DND-41 (cell line): ENCODE data around the gene FHIT.
"Not testable (repeated sequence)": the region's sequence is repeated elsewhere in the genome, so short reads cannot be mapped to it uniquely, and the experiment has no call there.

Experiments used
- ATAC-seq: fragments of 200-7000 bp; cut with Tn5 transposase; 3 replicates; pipeline ENCODE4 v1.9.1; 2021; ENCODE audit warnings: low read depth; ENCODE audit not compliant: insufficient read depth
- DNase-seq: peaks from one replicate; pipeline ENCODE4 v3.0.0-alpha.2; 2020
- H2AFZ ChIP-seq: 2 replicates; pipeline ENCODE4 v1.6.0; 2012; ENCODE audit warnings: low read depth, low read length
- H3K27ac ChIP-seq: 2 replicates; pipeline ENCODE4 v1.5.1; 2012; ENCODE audit warnings: low read length, inconsistent platforms
- H3K27me3 ChIP-seq: fragments of 200-600 bp; sonication (generic); 2 replicates; pipeline ENCODE4 v1.6.0; 2012; ENCODE audit warnings: low read length, mild to moderate bottlenecking, inconsistent platforms; ENCODE audit not compliant: insufficient read depth, poor library complexity
- H3K36me3 ChIP-seq: 2 replicates; pipeline ENCODE4 v1.5.1; 2012; ENCODE audit warnings: low read length, inconsistent platforms; ENCODE audit not compliant: insufficient read depth
- H3K4me1 ChIP-seq: 2 replicates; pipeline ENCODE4 v1.5.1; 2012; ENCODE audit warnings: mild to moderate bottlenecking, low read length; ENCODE audit not compliant: insufficient read depth
- H3K4me2 ChIP-seq: 2 replicates; pipeline ENCODE4 v1.6.0; 2012; ENCODE audit warnings: mild to moderate bottlenecking, moderate library complexity, low read length, inconsistent platforms; ENCODE audit not compliant: insufficient read depth
- H3K4me3 ChIP-seq, 2 experiments: fragments of 200-600 bp in 1 of 2; shearing (Covaris generic) in 1 of 2; 2 replicates each; pipeline ENCODE4 v1.5.1; 2012 to 2016; ENCODE audit warnings: inconsistent platforms in 2 of 2, low read length in 2 of 2, mild to moderate bottlenecking in 2 of 2, low read depth in 1 of 2, moderate library complexity in 1 of 2
- H3K79me2 ChIP-seq: 2 replicates; pipeline ENCODE4 v1.6.0; 2012; ENCODE audit warnings: low read length, inconsistent platforms; ENCODE audit not compliant: insufficient read depth
- H3K9ac ChIP-seq: 2 replicates; pipeline ENCODE4 v1.6.0; 2012; ENCODE audit warnings: low read depth, mild to moderate bottlenecking, inconsistent platforms, low read length, moderate library complexity
- H3K9me3 ChIP-seq: 2 replicates; pipeline ENCODE4 v1.5.1; 2012; ENCODE audit warnings: low read length, moderate library complexity, mild to moderate bottlenecking, inconsistent platforms; ENCODE audit not compliant: insufficient read depth, severe bottlenecking
- H4K20me1 ChIP-seq: 2 replicates; pipeline ENCODE4 v1.6.0; 2012; ENCODE audit warnings: low read length; ENCODE audit not compliant: insufficient read depth
- CTCF ChIP-seq: IDR thresholded peaks from 2 replicates; pipeline ENCODE4 v1.5.1; 2012; ENCODE audit warnings: borderline replicate concordance, low read length, moderate library complexity, mild to moderate bottlenecking; ENCODE audit not compliant: poor library complexity, severe bottlenecking; ENCODE audit errors: extremely low read depth
- EZH2 ChIP-seq: IDR thresholded peaks from 3 replicates; pipeline ENCODE4 v1.6.1; 2012; ENCODE audit warnings: borderline replicate concordance, low read depth, mild to moderate bottlenecking, moderate library complexity, low read length, inconsistent platforms; ENCODE audit not compliant: severe bottlenecking

The FHIT gene

GRCh38 chr3:60551455-60552209 is 699.6 kb downstream of the FHIT start:
- Histone ChIP-seq H3K36me3 (no peaks in the 10 kb centered on the region), H3K4me3 (no peak overlapping the region), H3K9me3 (no peaks in the 10 kb centered on the region), H3K9ac (no peak overlapping the region), H3K4me1 (no peaks in the 10 kb centered on the region), H3K79me2 (no peaks in the 10 kb centered on the region), H4K20me1 (no peaks in the 10 kb centered on the region), H3K27me3 (no peaks in the 10 kb centered on the region), H3K27ac (no peak overlapping the region), H3K4me2 (no peak overlapping the region), H2AFZ (no peak overlapping the region)
- DNase-seq: no peak
- TF ChIP-seq EZH2 (no peak), CTCF (no peak)
- no peak for ATAC-seq

GRCh38 chr3:60549863-60550262 is 701.4 kb downstream of the FHIT start:
- no peak overlapping the region for H3K27ac ChIP-seq
- DNase-seq (no peak), ATAC-seq (no peak)
- no peaks in the 10 kb centered on the region for H3K79me2 ChIP-seq
- no peak overlapping the region for H2AFZ ChIP-seq
- H3K27me3 ChIP-seq: no peaks in the 10 kb centered on the region
- H4K20me1 ChIP-seq: no peaks in the 10 kb centered on the region
- no peaks in the 10 kb centered on the region for H3K9me3 ChIP-seq
- TF ChIP-seq CTCF (no peak), EZH2 (no peak)
- no peak overlapping the region for H3K9ac ChIP-seq
- 0 out of 2 replicates have a peak, but pooled peaks cover 3% of the 10 kb centered on the region for H3K4me1 ChIP-seq
- no peak overlapping the region for H3K4me2 ChIP-seq
- no peaks in the 10 kb centered on the region for H3K36me3 ChIP-seq
- H3K4me3 ChIP-seq: no peak overlapping the region

GRCh38 chr3:60542995-60543394 is 708.3 kb downstream of the FHIT start:
- no peak overlapping the region for H3K27ac ChIP-seq
- 0 out of 2 replicates have a peak overlapping the region, but pooled peaks have one; percentile 10 for H2AFZ ChIP-seq
- no peaks in the 10 kb centered on the region for H3K79me2 ChIP-seq
- no peaks in the 10 kb centered on the region for H3K36me3 ChIP-seq
- H3K4me2 ChIP-seq: no peak overlapping the region
- DNase-seq (no peak), ATAC-seq (no peak)
- peaks cover 2% of the 10 kb centered on the region for H3K9me3 ChIP-seq
- no peak overlapping the region for H3K4me3 ChIP-seq
- H3K4me1 ChIP-seq: 0 out of 2 replicates have a peak, but pooled peaks cover 3% of the 10 kb centered on the region
- H3K27me3 ChIP-seq: no peaks in the 10 kb centered on the region
- TF ChIP-seq CTCF (no peak), EZH2 (no peak)
- no peaks in the 10 kb centered on the region for H4K20me1 ChIP-seq
- H3K9ac ChIP-seq: no peak overlapping the region

- not testable (repeated sequence) for H3K4me1 ChIP-seq, H4K20me1 ChIP-seq, H3K27ac ChIP-seq, H3K4me3 ChIP-seq, H2AFZ ChIP-seq, H3K79me2 ChIP-seq, DNase-seq, H3K4me2 ChIP-seq, H3K9me3 ChIP-seq, ATAC-seq, H3K27me3 ChIP-seq, H3K9ac ChIP-seq, H3K36me3 ChIP-seq
These were observed 711.9 kb downstream of the FHIT start for GRCh38 chr3:60539394-60539793.
